GM12878 (cell line): ENCODE data around the gene EFNB2. TPM values are rescaled to one million over a fixed set of nuclear protein-coding genes. Genes with fewer than 3 reads are reported as not detected.

ENCODE experiments used
- ATAC-seq: fragments of 200-7000 bp; cut with Tn5 transposase; 3 replicates; pipeline ENCODE4 v1.9.1; 2020; ENCODE audit warnings: mild to moderate bottlenecking, moderate library complexity
- BruUV-seq: library from RNA; stranded (reverse); fragments of 400-500 nt; replicated peaks from 2 replicates; lab custom pipeline; 2021; lab: Mats Ljungman, UMichigan
- CTCF ChIA-PET: fragments of 300-600 bp; sonication (Branson Sonifier 250); formaldehyde crosslinking; extraction: SDS; loops from one replicate; lab custom pipeline; 2021; ENCODE audit warnings: inconsistent platforms; lab: Yijun Ruan, JAX
- POLR2A ChIA-PET: fragments of 350-600 bp; formaldehyde crosslinking; extraction: SDS; loops from one replicate; lab custom pipeline; 2021; ENCODE audit warnings: inconsistent platforms; lab: Charles Lee
- RAD21 ChIA-PET: fragments of 300-600 bp; sonication (Branson Sonifier 250); formaldehyde crosslinking; loops from one replicate; lab custom pipeline; 2023; ENCODE audit warnings: antibody characterized with exemption; ENCODE audit not compliant: unreplicated experiment; lab: Charles Lee
- SMC1A ChIA-PET: fragments of 300-600 bp; sonication (Branson Sonifier 250); formaldehyde crosslinking; loops from one replicate; lab custom pipeline; 2023; ENCODE audit not compliant: unreplicated experiment, uncharacterized antibody; lab: Charles Lee
- DNase-seq: peaks from one replicate; pipeline ENCODE4 v3.0.0-alpha.2; 2011; ENCODE audit warnings: low read depth, low spot score
- FAIRE-seq: peaks from 3 replicates; lab custom pipeline; 2011; peaks lifted over from hg19 to GRCh38; lab: Jason Lieb, UNC
- H2AFZ ChIP-seq: 2 replicates; pipeline ENCODE4 v1.6.0; 2011; ENCODE audit warnings: low read depth, low read length, control low read depth; ENCODE audit not compliant: control insufficient read depth
- H3K27ac ChIP-seq: 2 replicates; pipeline ENCODE4 v1.5.1; 2011; ENCODE audit warnings: control low read depth; ENCODE audit not compliant: control insufficient read depth, insufficient read depth
- H3K27me3 ChIP-seq, 2 experiments: replicated peaks in 1 of 2; 2 replicates each; pipeline versions ENCODE4 v1.6.0 to v1.6.1; 2011; ENCODE audit warnings: low read length in 1 of 2; ENCODE audit not compliant: control insufficient read depth in 2 of 2, insufficient read depth in 2 of 2
- H3K36me3 ChIP-seq, 2 experiments: 2 replicates each; pipeline ENCODE4 v1.5.1; 2011; ENCODE audit warnings: low read length in 1 of 2; ENCODE audit not compliant: control insufficient read depth in 2 of 2, insufficient read depth in 2 of 2
- H3K4me1 ChIP-seq: 2 replicates; pipeline ENCODE4 v1.6.1; 2011; ENCODE audit warnings: mild to moderate bottlenecking, low read length, moderate library complexity, mixed read lengths; ENCODE audit not compliant: control insufficient read depth, insufficient read depth
- H3K4me2 ChIP-seq: 2 replicates; pipeline ENCODE4 v1.6.0; 2011; ENCODE audit warnings: control low read depth; ENCODE audit not compliant: control insufficient read depth, insufficient read depth
- H3K4me3 ChIP-seq: fragments of 200-600 bp; sonication (generic); 2 replicates; pipeline ENCODE4 v1.5.1; 2016
- H3K79me2 ChIP-seq: 2 replicates; pipeline ENCODE4 v1.6.0; 2011; ENCODE audit warnings: low read length; ENCODE audit not compliant: control insufficient read depth, insufficient read depth
- H3K9ac ChIP-seq: 2 replicates; pipeline ENCODE4 v1.8.0; 2011; ENCODE audit warnings: low read length, control low read depth, mixed read lengths; ENCODE audit not compliant: control insufficient read depth, insufficient read depth
- H3K9me3 ChIP-seq: replicated peaks from 3 replicates; pipeline ENCODE4 v1.5.1; 2011; ENCODE audit warnings: mild to moderate bottlenecking, low read length; ENCODE audit not compliant: control insufficient read depth, insufficient read depth
- H4K20me1 ChIP-seq: 2 replicates; pipeline ENCODE4 v1.6.0; 2011; ENCODE audit not compliant: control insufficient read depth, insufficient read depth
- CEBPZ ChIP-seq: fragments of 150-350 bp; IDR thresholded peaks from 2 replicates; pipeline ENCODE4 v1.6.1; 2016; ENCODE audit warnings: low read depth, low read length
- CHD4 ChIP-seq: fragments of 200-600 bp; sonication (generic); IDR thresholded peaks from 2 replicates; pipeline ENCODE4 v1.6.1; 2016; ENCODE audit warnings: mild to moderate bottlenecking
- DPF2 ChIP-seq: fragments of 450-650 bp; IDR thresholded peaks from 2 replicates; pipeline ENCODE4 v1.6.1; 2017; ENCODE audit warnings: mild to moderate bottlenecking
- E2F8 ChIP-seq: fragments of 450-650 bp; IDR thresholded peaks from 2 replicates; pipeline ENCODE4 v1.6.1; 2018; ENCODE audit warnings: mild to moderate bottlenecking, low read depth, moderate library complexity; ENCODE audit not compliant: partially characterized antibody
- EGR1 ChIP-seq, 2 experiments: IDR thresholded peaks; 1 replicate in 1 of 2; 2 replicates in 1 of 2; pipeline ENCODE4 v1.6.1; 2011 to 2012; ENCODE audit warnings: low read depth in 2 of 2, low read length in 2 of 2, borderline replicate concordance in 1 of 2, mild to moderate bottlenecking in 1 of 2, moderate library complexity in 1 of 2
- FOS ChIP-seq: IDR thresholded peaks from 3 replicates; pipeline ENCODE4 v1.6.1; 2011; ENCODE audit warnings: borderline replicate concordance; ENCODE audit not compliant: insufficient read length; ENCODE audit errors: extremely low read depth
- GABPA ChIP-seq: IDR thresholded peaks from 2 replicates; pipeline ENCODE4 v1.6.1; 2014; ENCODE audit warnings: antibody characterized with exemption, low read depth, mild to moderate bottlenecking, inconsistent platforms
- IRF5 ChIP-seq: fragments of 450-650 bp; IDR thresholded peaks from 2 replicates; pipeline ENCODE4 v1.6.1; 2017; ENCODE audit warnings: borderline replicate concordance
- KDM1A ChIP-seq: fragments of 200-600 bp; sonication (generic); IDR thresholded peaks from 2 replicates; pipeline ENCODE4 v1.6.1; 2016; ENCODE audit warnings: borderline replicate concordance
- MYC ChIP-seq: IDR thresholded peaks from 2 replicates; pipeline ENCODE4 v1.6.1; 2011; ENCODE audit warnings: mild to moderate bottlenecking, low read length, moderate library complexity, inconsistent platforms; ENCODE audit not compliant: insufficient read depth, insufficient replicate concordance, insufficient read length, severe bottlenecking
- NFYA ChIP-seq: IDR thresholded peaks from 2 replicates; pipeline ENCODE4 v1.6.1; 2011; ENCODE audit warnings: low read depth, mild to moderate bottlenecking, low read length, improper control_type of control experiment, borderline replicate concordance
- NRF1 ChIP-seq: conservative IDR thresholded peaks from 2 replicates; pipeline ENCODE4 v1.6.1; 2011; ENCODE audit warnings: mild to moderate bottlenecking, low read depth, low read length, improper control_type of control experiment
- RCOR1 ChIP-seq: conservative IDR thresholded peaks from 2 replicates; pipeline ENCODE4 v1.6.1; 2012; ENCODE audit warnings: low read depth, low read length, improper control_type of control experiment
- SMARCA5 ChIP-seq: fragments of 450-650 bp; IDR thresholded peaks from 2 replicates; pipeline ENCODE4 v1.6.1; 2017; ENCODE audit warnings: mild to moderate bottlenecking
- SUZ12 ChIP-seq: fragments of 200-600 bp; sonication (generic); IDR thresholded peaks from one replicate; pipeline ENCODE4 v1.6.1; 2018; ENCODE audit warnings: antibody characterized with exemption, mild to moderate bottlenecking; ENCODE audit not compliant: unreplicated experiment
- YBX1 ChIP-seq: fragments of 450-650 bp; IDR thresholded peaks from 2 replicates; pipeline ENCODE4 v1.6.1; 2016; ENCODE audit warnings: antibody characterized with exemption
- ZNF24 ChIP-seq: fragments of 450-650 bp; IDR thresholded peaks from 2 replicates; pipeline ENCODE4 v1.6.1; 2017; ENCODE audit warnings: antibody characterized with exemption, mild to moderate bottlenecking
- ZNF274 ChIP-seq: IDR thresholded peaks from one replicate; pipeline ENCODE4 v1.8.0; 2011; ENCODE audit not compliant: insufficient read length, insufficient read depth
- WGBS: methylation state at CpG from one replicate; pipeline ENCODE4 v1.1.6; 2016; ENCODE audit warnings: low lambda C conversion rate; ENCODE audit not compliant: insufficient replicate concordance, insufficient coverage; ENCODE audit errors: missing lambda C conversion rate; 5-methylcytosine and 5-hydroxymethylcytosine counted together
- in situ Hi-C: fragments of 300-500 bp; cut with MboI; formaldehyde crosslinking; loops from 9 replicates; pipeline ENCODE4 v1.14.3; 2018; ENCODE audit warnings: mixed read lengths
- intact Hi-C: fragments of 100-400 bp; cut with micrococcal nuclease; formaldehyde crosslinking; loops from one replicate; pipeline ENCODE4 v1.14.2; 2022; ENCODE audit not compliant: unreplicated experiment
- polyA plus RNA-seq, 11 experiments: library from polyadenylated mRNA; depleted of rRNA in 4 of 11; unstranded in 6 of 11; stranded (reverse) in 5 of 11; fragments of >200 nt; fragmentation: Nextera tagmentation in 4 of 11; fragmentation: Illumina TruSeq in 1 of 11; extraction: Ambion mirVana in 4 of 11; extraction: Trizol in 1 of 11; gene quantifications; 1 replicate in 1 of 11; 2 replicates in 10 of 11; pipeline versions ENCODE4 v1.2.1 to v1.2.3, GENCODE V29; 2011 to 2016; ENCODE audit warnings: inconsistent platforms in 2 of 11, missing spikeins in 2 of 11, low read depth in 1 of 11
- total RNA-seq, 4 experiments: library from RNA; depleted of rRNA in 3 of 4; stranded (reverse); fragments of >200 nt in 3 of 4; fragmentation: Illumina TruSeq in 1 of 4; extraction: Trizol in 1 of 4; gene quantifications; 2 replicates each; pipeline versions ENCODE4 v1.2.1 to v1.2.3, GENCODE V29; 2013 to 2021

Gene EFNB2
- total and polyA plus RNA-seq, 10 of the 15 experiments (the other 5 are each of a cell fraction or from before 2014, with no cell fraction given): 0.12 to 1.5 (median 0.31) TPM; not detected in 1

GRCh38 chr13:106527445-106527801 is 8.0 kb downstream of the EFNB2 start:
- BruUV-seq: no TSS peak
- POLR2A ChIA-PET: interaction anchor here (0.9 kb wide), 1 partner anchor 14 kb away, joined by 3 read pairs; no protein-coding TSS in a partner anchor
- CTCF ChIA-PET: interaction anchor here (1.2 kb wide), 1 partner anchor 10 kb away, joined by 3 read pairs; no protein-coding TSS in a partner anchor
- no peaks in the 10 kb centered on the region for H4K20me1 ChIP-seq
- WGBS: 5% methylated on average over 1 of the region's 1 CpG
- RAD21 ChIA-PET: no interaction called here
- DNase-seq (no peak), ATAC-seq (no peak), FAIRE-seq (no peak)
- no peak overlapping the region for H3K4me2 ChIP-seq
- intact Hi-C loops: no loop called here
- H3K4me1 ChIP-seq: no peaks in the 10 kb centered on the region
- H3K9ac ChIP-seq: no peak overlapping the region
- H3K9me3 ChIP-seq: no peaks in the 10 kb centered on the region; the same call in 2 of the 3 replicates
- SMC1A ChIA-PET: interaction anchor here (0.7 to 1.7 kb wide), 6 partner anchors 12 to 1179 kb away, joined by 3 to 4 read pairs (median 3); no protein-coding TSS in a partner anchor
- in situ Hi-C loops: loop anchor here (25.0 kb wide), 1 partner anchor 1540 kb away; no protein-coding TSS in a partner anchor
- no peak overlapping the region for H3K27ac ChIP-seq
- H3K79me2 ChIP-seq: no peaks in the 10 kb centered on the region
- no peak overlapping the region for H2AFZ ChIP-seq
- H3K36me3 ChIP-seq: no peaks in the 10 kb centered on the region
- H3K27me3 ChIP-seq: peaks cover 2 to 6% of the 10 kb centered on the region in 2 experiments; a peak in 2 of 4 replicates
- H3K4me3 ChIP-seq: no peak overlapping the region
- TF ChIP-seq GABPA: no peak
- no peak for TF ChIP-seq KDM1A
- no peak for TF ChIP-seq EGR1 (IDR thresholded peaks at IDR 0.05; ENCODE audit: borderline replicate concordance in 1 of 2, low read depth in 2 of 2, low read length in 2 of 2)
- no peak for TF ChIP-seq DPF2
- TF ChIP-seq ZNF274: no peak
- no peak for TF ChIP-seq ZNF24
- TF ChIP-seq MYC: no peak
- no peak for TF ChIP-seq YBX1
- TF ChIP-seq NFYA: no peak
- no peak for TF ChIP-seq IRF5
- no peak for TF ChIP-seq E2F8
- no peak for TF ChIP-seq SMARCA5
- no peak for TF ChIP-seq RCOR1
- TF ChIP-seq NRF1: no peak
- TF ChIP-seq SUZ12: no peak
- TF ChIP-seq CEBPZ: no peak
- TF ChIP-seq FOS: no peak
- TF ChIP-seq CHD4: no peak
